ENCODE results near the gene ANKS1B.

GRCh38 chr12:99260456-99260996, 724.2 kb downstream of the ANKS1B start:
- TF ChIP-seq, protein P1, sequence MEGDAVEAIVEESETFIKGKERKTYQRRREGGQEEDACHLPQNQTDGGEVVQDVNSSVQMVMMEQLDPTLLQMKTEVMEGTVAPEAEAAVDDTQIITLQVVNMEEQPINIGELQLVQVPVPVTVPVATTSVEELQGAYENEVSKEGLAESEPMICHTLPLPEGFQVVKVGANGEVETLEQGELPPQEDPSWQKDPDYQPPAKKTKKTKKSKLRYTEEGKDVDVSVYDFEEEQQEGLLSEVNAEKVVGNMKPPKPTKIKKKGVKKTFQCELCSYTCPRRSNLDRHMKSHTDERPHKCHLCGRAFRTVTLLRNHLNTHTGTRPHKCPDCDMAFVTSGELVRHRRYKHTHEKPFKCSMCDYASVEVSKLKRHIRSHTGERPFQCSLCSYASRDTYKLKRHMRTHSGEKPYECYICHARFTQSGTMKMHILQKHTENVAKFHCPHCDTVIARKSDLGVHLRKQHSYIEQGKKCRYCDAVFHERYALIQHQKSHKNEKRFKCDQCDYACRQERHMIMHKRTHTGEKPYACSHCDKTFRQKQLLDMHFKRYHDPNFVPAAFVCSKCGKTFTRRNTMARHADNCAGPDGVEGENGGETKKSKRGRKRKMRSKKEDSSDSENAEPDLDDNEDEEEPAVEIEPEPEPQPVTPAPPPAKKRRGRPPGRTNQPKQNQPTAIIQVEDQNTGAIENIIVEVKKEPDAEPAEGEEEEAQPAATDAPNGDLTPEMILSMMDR (IDR thresholded peaks at IDR 0.05), result no peak
- no peak for TF ChIP-seq POLR2A (IDR thresholded peaks at IDR 0.05)
